Heart left ventricle (tissue), 13 donors: Measurements from ENCODE around the gene GSTCD.

Source experiments
- CTCF ChIP-seq, 12 donors: fragments of 200-600 bp; sonication (generic) in 4 of 12; IDR thresholded peaks; one replicate each; pipeline versions ENCODE4 v1.5.0 to v1.8.0; 2018 to 2022; ENCODE audit warnings: antibody characterized with exemption in 12 of 12, mild to moderate bottlenecking in 5 of 12
- POLR2A ChIP-seq, 2 donors: fragments of 450-650 bp; IDR thresholded peaks; one replicate each; pipeline ENCODE4 v1.6.1; 2017; ENCODE audit warnings: antibody characterized with exemption in 2 of 2, mild to moderate bottlenecking in 2 of 2, moderate library complexity in 2 of 2
- donor health status: ischemic (EF 13 %, LVEDD 7.1; RV severe dilation, severe dysfunction).
- donor health status: DM: no; HTN: yes; CAD: no.
- donor health status: DM: no; HTN: no; CAD: no.
- donor health status: ischemic (EF 25% LVEDD 6.9; RV normal size, moderate dysfunction).
- donor health status: ischemic (EF 25% LVEDD 5.7; RV mildly dilated, moderate dysfunction).
- donor health status: ischemic (EF 35%, LVEDD 5.7; RV mildly dilated, moderate dysfunction).
- donor health status: nonischemic (EF 11% LVEDD 7.7; RV severe dilation, severe dysfunction).
- donor health status: DM: yes; HTN: yes; CAD: no.
- donor health status: PGD.
- donor health status: ischemic (EF 29% LVEDD 5.4; RV normal size, mild dysfunction).
- donor health status: nonischemic (EF 23%, LVEDD 6.1; RV moderate dilation, normal function).

GRCh38 chr4:105815701-105816100 lies 107.1 kb downstream of the GSTCD start:
- no peak for TF ChIP-seq CTCF (IDR thresholded peaks at IDR 0.05)
- TF ChIP-seq POLR2A (IDR thresholded peaks at IDR 0.05) = no peak
